ENCODE measurements around the gene GRIP1. TPM values are rescaled to one million over a fixed set of nuclear protein-coding genes. Genes with fewer than 3 reads are reported as not detected.
"Not testable (repeated sequence)": the region's sequence is repeated elsewhere in the genome, so short reads cannot be mapped to it uniquely, and the experiment has no call there.

GRIP1 gene
- total RNA-seq, 1 donor from 2014 or later: not detected

GRCh38 chr12:66321435-66321834, 357.4 kb downstream of the GRIP1 start:
- H3K4me3 Mint-ChIP-seq (ENCODE audit: low read depth): no peak overlapping the region
- no peaks in the 10 kb centered on the region for H3K27me3 Mint-ChIP-seq (ENCODE audit: low read depth)
- peaks cover 74% of the 10 kb centered on the region for H3K36me3 Mint-ChIP-seq (ENCODE audit: low read depth)
- intact Hi-C loops (cut with micrococcal nuclease): no loop called here
- peaks cover 22% of the 10 kb centered on the region for H3K4me1 Mint-ChIP-seq (ENCODE audit: low read depth)
- no peak for DNase-seq (ENCODE audit: low spot score)
- H3K9me3 Mint-ChIP-seq: no peaks in the 10 kb centered on the region
- peak overlapping the region; percentile 29 for H3K27ac Mint-ChIP-seq

- Mint-ChIP-seq H3K4me1 (ENCODE audit: low read depth) (peaks cover 22% of the 10 kb centered on the region), H3K9me3 (no peaks in the 10 kb centered on the region), H3K36me3 (ENCODE audit: low read depth) (peaks cover 75% of the 10 kb centered on the region), H3K4me3 (ENCODE audit: low read depth) (no peak overlapping the region), H3K27me3 (ENCODE audit: low read depth) (no peaks in the 10 kb centered on the region), H3K27ac (peak overlapping the region; percentile 29)
- intact Hi-C loops (cut with micrococcal nuclease): no loop called here
- DNase-seq (ENCODE audit: low spot score): no peak
Observed at GRCh38 chr12:66320996-66321395, 357.9 kb downstream of the GRIP1 start.

GRCh38 chr12:66319266-66319954, 359.5 kb downstream of the GRIP1 start:
- no peaks in the 10 kb centered on the region for H3K9me3 Mint-ChIP-seq
- peaks cover 25% of the 10 kb centered on the region for H3K4me1 Mint-ChIP-seq (ENCODE audit: low read depth)
- no peak overlapping the region for H3K27ac Mint-ChIP-seq
- peaks cover 72% of the 10 kb centered on the region for H3K36me3 Mint-ChIP-seq (ENCODE audit: low read depth)
- H3K4me3 Mint-ChIP-seq (ENCODE audit: low read depth): no peak overlapping the region
- intact Hi-C loops (cut with micrococcal nuclease): no loop called here
- DNase-seq (ENCODE audit: low spot score): no peak
- no peaks in the 10 kb centered on the region for H3K27me3 Mint-ChIP-seq (ENCODE audit: low read depth)

GRCh38 chr12:66314278-66314677, 364.6 kb downstream of the GRIP1 start:
- H3K4me1 Mint-ChIP-seq (ENCODE audit: low read depth): peaks cover 49% of the 10 kb centered on the region
- no peak overlapping the region for H3K4me3 Mint-ChIP-seq (ENCODE audit: low read depth)

GRCh38 chr12:66312189-66312588, 366.7 kb downstream of the GRIP1 start:
- H3K36me3 Mint-ChIP-seq (ENCODE audit: low read depth): peaks cover 79% of the 10 kb centered on the region
- intact Hi-C loops (cut with micrococcal nuclease): no loop called here
- no peak overlapping the region for H3K4me3 Mint-ChIP-seq (ENCODE audit: low read depth)
- no peaks in the 10 kb centered on the region for H3K27me3 Mint-ChIP-seq (ENCODE audit: low read depth)
- H3K4me1 Mint-ChIP-seq (ENCODE audit: low read depth): peaks cover 44% of the 10 kb centered on the region
- H3K9me3 Mint-ChIP-seq: no peaks in the 10 kb centered on the region
- no peak overlapping the region for H3K27ac Mint-ChIP-seq
- DNase-seq (ENCODE audit: low spot score): no peak

More at GRCh38 chr12:66314278-66314677, 364.6 kb downstream of the GRIP1 start:
- no peak for DNase-seq (ENCODE audit: low spot score)
- intact Hi-C loops (cut with micrococcal nuclease): no loop called here
- H3K36me3 Mint-ChIP-seq (ENCODE audit: low read depth): peaks cover 80% of the 10 kb centered on the region
- H3K27me3 Mint-ChIP-seq (ENCODE audit: low read depth): no peaks in the 10 kb centered on the region
- no peak overlapping the region for H3K27ac Mint-ChIP-seq
- H3K9me3 Mint-ChIP-seq: no peaks in the 10 kb centered on the region

- Mint-ChIP-seq H3K27me3 (ENCODE audit: low read depth) (no peaks in the 10 kb centered on the region), H3K4me3 (ENCODE audit: low read depth) (no peak overlapping the region)
Observed at GRCh38 chr12:66309606-66310005, 369.3 kb downstream of the GRIP1 start.

GRCh38 chr12:66304296-66304900, 374.5 kb downstream of the GRIP1 start:
- DNase-seq (ENCODE audit: low spot score): no peak
- Mint-ChIP-seq H3K9me3 (no peaks in the 10 kb centered on the region), H3K27ac (peak overlapping the region; percentile 99), H3K4me1 (ENCODE audit: low read depth) (peaks cover 51% of the 10 kb centered on the region), H3K4me3 (ENCODE audit: low read depth) (peak overlapping the region; percentile 98), H3K27me3 (ENCODE audit: low read depth) (peaks cover 2% of the 10 kb centered on the region), H3K36me3 (ENCODE audit: low read depth) (peaks cover 44% of the 10 kb centered on the region)
- intact Hi-C loops (cut with micrococcal nuclease): loop anchor here (5.0 to 10.0 kb wide), 4 partner anchors 37 to 1692 kb away; partner anchors contain the start of genes GNS and RASSF3

More at GRCh38 chr12:66309606-66310005, 369.3 kb downstream of the GRIP1 start:
- H3K36me3 Mint-ChIP-seq (ENCODE audit: low read depth): peaks cover 84% of the 10 kb centered on the region
- intact Hi-C loops (cut with micrococcal nuclease): loop anchor here (10.0 kb wide), 1 partner anchor 555 kb away; no protein-coding TSS in a partner anchor
- peaks cover 58% of the 10 kb centered on the region for H3K4me1 Mint-ChIP-seq (ENCODE audit: low read depth)
- H3K27ac Mint-ChIP-seq: no peak overlapping the region
- H3K9me3 Mint-ChIP-seq: no peaks in the 10 kb centered on the region
- no peak for DNase-seq (ENCODE audit: low spot score)

- not testable (repeated sequence) for H3K9me3 Mint-ChIP-seq; H3K27me3 Mint-ChIP-seq (ENCODE audit: low read depth)
- Mint-ChIP-seq H3K27ac (peak overlapping the region; percentile 99), H3K4me3 (ENCODE audit: low read depth) (peak overlapping the region; percentile 98), H3K36me3 (ENCODE audit: low read depth) (peaks cover 38% of the 10 kb centered on the region), H3K4me1 (ENCODE audit: low read depth) (peaks cover 47% of the 10 kb centered on the region)
- intact Hi-C loops (cut with micrococcal nuclease): loop anchor here (2.0 to 10.0 kb wide), 5 partner anchors 36 to 1691 kb away; partner anchors contain the start of genes CAND1, GNS and RASSF3
- peak; percentile 32 for DNase-seq (ENCODE audit: low spot score)
Observed at GRCh38 chr12:66303316-66303804, 375.5 kb downstream of the GRIP1 start.

- Mint-ChIP-seq H3K9me3 (no peaks in the 10 kb centered on the region), H3K4me1 (ENCODE audit: low read depth) (peaks cover 43% of the 10 kb centered on the region), H3K27ac (peak overlapping the region; percentile 99), H3K36me3 (ENCODE audit: low read depth) (peaks cover 33% of the 10 kb centered on the region), H3K4me3 (ENCODE audit: low read depth) (peak overlapping the region; percentile 98), H3K27me3 (ENCODE audit: low read depth) (peaks cover 2% of the 10 kb centered on the region)
- intact Hi-C loops (cut with micrococcal nuclease): loop anchor here (1.0 to 10.0 kb wide), 8 partner anchors 12 to 1690 kb away; partner anchors contain the start of genes CAND1, GNS, LLPH and RASSF3
- DNase-seq (ENCODE audit: low spot score): no peak
Observed at GRCh38 chr12:66302827-66303169, 376.1 kb downstream of the GRIP1 start.

GRCh38 chr12:66301944-66302826, 376.7 kb downstream of the GRIP1 start, which contains the start of gene HELB:
HELB (plus strand) TSS chr12:66302493; CDS start chr12:66302604, 111 bp downstream.
- intact Hi-C loops (cut with micrococcal nuclease): loop anchor here (1.0 to 10.0 kb wide), 8 partner anchors 12 to 1690 kb away; partner anchors contain the start of genes CAND1, GNS, LLPH and RASSF3
- DNase-seq (ENCODE audit: low spot score): peak; percentile 91
- H3K27me3 Mint-ChIP-seq (ENCODE audit: low read depth): peaks cover 2% of the 10 kb centered on the region
- peak within 1 kb of the TSS; percentile 99 for H3K27ac Mint-ChIP-seq
- peak within 1 kb of the TSS; percentile 98 for H3K4me3 Mint-ChIP-seq (ENCODE audit: low read depth)
- H3K9me3 Mint-ChIP-seq: no peaks in the 10 kb centered on the region
- H3K36me3 Mint-ChIP-seq (ENCODE audit: low read depth): peaks cover 28% of the 10 kb centered on the region
- H3K4me1 Mint-ChIP-seq (ENCODE audit: low read depth): peaks cover 48% of the 10 kb centered on the region

GRCh38 chr12:66297923-66298322, 381.0 kb downstream of the GRIP1 start:
- no peak overlapping the region for H3K4me3 Mint-ChIP-seq (ENCODE audit: low read depth)
- H3K27ac Mint-ChIP-seq: no peak overlapping the region
- H3K9me3 Mint-ChIP-seq: peaks cover 6% of the 10 kb centered on the region
- intact Hi-C loops (cut with micrococcal nuclease): no loop called here
- peaks cover 2% of the 10 kb centered on the region for H3K27me3 Mint-ChIP-seq (ENCODE audit: low read depth)
- DNase-seq (ENCODE audit: low spot score): no peak
- peaks cover 6% of the 10 kb centered on the region for H3K36me3 Mint-ChIP-seq (ENCODE audit: low read depth)
- H3K4me1 Mint-ChIP-seq (ENCODE audit: low read depth): peaks cover 38% of the 10 kb centered on the region
